ENCODE data around the gene GRK2.
"Not testable (repeated sequence)": the region's sequence is repeated elsewhere in the genome, so short reads cannot be mapped to it uniquely, and the experiment has no call there.

GRK2 gene

GRCh38 chr11:67266449-67267187 lies at the start of gene GRK2:
TSS of gene GRK2 (plus strand) at chr11:67266473. CDS start at chr11:67266700, 227 bp downstream.
- peak; percentile 65 for DNase-seq (ENCODE audit: low spot score)

GRCh38 chr11:67227726-67228125 lies 38.5 kb upstream of the GRK2 start:
- no peak for DNase-seq (ENCODE audit: low spot score)

- DNase-seq (ENCODE audit: low spot score), result no peak
These were observed 35.9 kb upstream of the GRK2 start for GRCh38 chr11:67230406-67230805.

- DNase-seq (ENCODE audit: low spot score), result no peak
These were observed 35.4 kb upstream of the GRK2 start for GRCh38 chr11:67230886-67231285.

- no peak for DNase-seq (ENCODE audit: low spot score)
These were observed 32.6 kb upstream of the GRK2 start for GRCh38 chr11:67233584-67234190.

GRCh38 chr11:67234571-67234970 lies 31.7 kb upstream of the GRK2 start:
- not testable (repeated sequence) for DNase-seq (ENCODE audit: low spot score)

GRCh38 chr11:67237574-67237973 lies 28.7 kb upstream of the GRK2 start:
- DNase-seq (ENCODE audit: low spot score), result no peak

- no peak for DNase-seq (ENCODE audit: low spot score)
These were observed 27.1 kb upstream of the GRK2 start for GRCh38 chr11:67238894-67239782.

GRCh38 chr11:67239783-67240575 lies 26.3 kb upstream of the GRK2 start:
- peak; percentile 84 for DNase-seq (ENCODE audit: low spot score)

GRCh38 chr11:67240576-67241389 lies 25.5 kb upstream of the GRK2 start:
- peak; percentile 36 for DNase-seq (ENCODE audit: low spot score)

- no peak for DNase-seq (ENCODE audit: low spot score)
These were observed 23.7 kb upstream of the GRK2 start for GRCh38 chr11:67242548-67242947.

GRCh38 chr11:67243051-67243450 lies 23.2 kb upstream of the GRK2 start:
- no peak for DNase-seq (ENCODE audit: low spot score)

GRCh38 chr11:67245046-67245445 lies 21.2 kb upstream of the GRK2 start:
- no peak for DNase-seq (ENCODE audit: low spot score)

GRCh38 chr11:67247946-67248550 lies 18.2 kb upstream of the GRK2 start:
- no peak for DNase-seq (ENCODE audit: low spot score)

GRCh38 chr11:67248653-67249052 lies 17.6 kb upstream of the GRK2 start:
- DNase-seq (ENCODE audit: low spot score), result no peak

- DNase-seq (ENCODE audit: low spot score), result no peak
These were observed 15.9 kb upstream of the GRK2 start for GRCh38 chr11:67250059-67251043.

- DNase-seq (ENCODE audit: low spot score), result no peak
These were observed 14.4 kb upstream of the GRK2 start for GRCh38 chr11:67251841-67252240.

- DNase-seq (ENCODE audit: low spot score), result peak; percentile 56
These were observed 13.4 kb upstream of the GRK2 start for GRCh38 chr11:67252831-67253239.

- DNase-seq (ENCODE audit: low spot score), result peak; percentile 61
These were observed 12.2 kb upstream of the GRK2 start for GRCh38 chr11:67253872-67254624.
